Neural progenitor cell (in vitro differentiated cells): ENCODE data around the gene PLK2.

Experiments used
- CTCF ChIP-seq: fragments of 200-600 bp; sonication (generic); IDR thresholded peaks from 2 replicates; pipeline ENCODE4 v1.5.1; 2017; ENCODE audit warnings: antibody characterized with exemption, mild to moderate bottlenecking
- EZH2 ChIP-seq: fragments of 200-600 bp; sonication (generic); IDR thresholded peaks from 2 replicates; pipeline ENCODE4 v1.6.1; 2017; ENCODE audit warnings: antibody characterized with exemption, mild to moderate bottlenecking, moderate library complexity
- EZH2phosphoT487 ChIP-seq: fragments of 200-600 bp; sonication (generic); IDR thresholded peaks from 2 replicates; pipeline ENCODE4 v1.6.1; 2017; ENCODE audit warnings: antibody characterized with exemption

- TF ChIP-seq CTCF (no peak), EZH2 (no peak), EZH2phosphoT487 (no peak)
Measured at GRCh38 chr5:58458743-58459145, 1.1 kb downstream of the PLK2 start.
